Esophagus muscularis mucosa (tissue), 4 donors: Measurements from ENCODE around the gene TACSTD2. TPM values are rescaled to one million over a fixed set of nuclear protein-coding genes. Genes with fewer than 3 reads are reported as not detected.
A peak's percentile ranks its signal among the peaks of the same experiment; 100 is the strongest.

ENCODE experiments used
- DNase-seq: peaks from one replicate; pipeline ENCODE4 v3.0.0-alpha.2; 2017; ENCODE audit errors: extremely low spot score
- H3K27ac ChIP-seq, 4 donors: fragments of 200-600 bp; sonication (generic); replicated peaks in 1 of 4; 1 replicate in 3 of 4; 2 replicates in 1 of 4; pipeline ENCODE4 v1.5.1; 2016 to 2019; ENCODE audit warnings: mild to moderate bottlenecking in 1 of 4
- H3K27me3 ChIP-seq, 4 donors: fragments of 200-600 bp; sonication (generic); one replicate each; pipeline versions ENCODE4 v1.5.1 to v1.6.0; 2016 to 2019
- H3K36me3 ChIP-seq, 4 donors: fragments of 200-600 bp; sonication (generic); one replicate each; pipeline ENCODE4 v1.5.1; 2016 to 2019
- H3K4me1 ChIP-seq, 4 donors: fragments of 200-600 bp; sonication (generic); one replicate each; pipeline ENCODE4 v1.5.1; 2016 to 2019
- H3K4me3 ChIP-seq, 4 donors: fragments of 200-600 bp; sonication (generic); 1 replicate in 2 of 4; 2 replicates in 2 of 4; pipeline ENCODE4 v1.5.1; 2016 to 2019; ENCODE audit warnings: mild to moderate bottlenecking in 4 of 4, moderate library complexity in 1 of 4
- H3K9me3 ChIP-seq, 4 donors: fragments of 200-600 bp; sonication (generic); 1 replicate in 3 of 4; 2 replicates in 1 of 4; pipeline ENCODE4 v1.5.1; 2016 to 2019
- EP300 ChIP-seq: sonication (generic); formaldehyde crosslinking; IDR thresholded peaks from one replicate; pipeline ENCODE4 v1.6.1; 2017; ENCODE audit warnings: antibody characterized with exemption
- POLR2A ChIP-seq: fragments of 450-650 bp; IDR thresholded peaks from one replicate; pipeline ENCODE4 v1.6.1; 2017; ENCODE audit warnings: antibody characterized with exemption, moderate library complexity, mild to moderate bottlenecking, low read depth
- POLR2AphosphoS5 ChIP-seq, 2 donors: sonication (generic); formaldehyde crosslinking; IDR thresholded peaks; one replicate each; pipeline ENCODE4 v1.6.1; 2017; ENCODE audit warnings: antibody characterized with exemption in 2 of 2
- WGBS: methylation state at CpG from one replicate; pipeline ENCODE4 v1.1.5; 2018; 5-methylcytosine and 5-hydroxymethylcytosine counted together
- intact Hi-C: fragments of 100-400 bp; cut with DNase I; formaldehyde crosslinking; loops from one replicate; pipeline ENCODE4 v1.15.1; 2023
- total RNA-seq, 4 donors: library from RNA; depleted of rRNA; stranded (reverse); fragments of >200 nt; gene quantifications; one replicate each; pipeline versions ENCODE4 v1.1.0 to v1.2.1, GENCODE V29; 2016
- TF ChIP-seq, protein P1 (sequence below), 3 experiments: fragments of 200-600 bp in 2 of 3; fragments of 450-650 bp in 1 of 3; sonication (generic) in 2 of 3; IDR thresholded peaks; one replicate each; pipeline ENCODE4 v1.5.1; 2017 to 2019; ENCODE audit warnings: antibody characterized with exemption in 3 of 3, mild to moderate bottlenecking in 2 of 3, moderate library complexity in 1 of 3

The TACSTD2 gene
- total RNA-seq, 4 donors from 2014 or later: 1.8 to 3.4 (median 2.3) TPM

DNA sequence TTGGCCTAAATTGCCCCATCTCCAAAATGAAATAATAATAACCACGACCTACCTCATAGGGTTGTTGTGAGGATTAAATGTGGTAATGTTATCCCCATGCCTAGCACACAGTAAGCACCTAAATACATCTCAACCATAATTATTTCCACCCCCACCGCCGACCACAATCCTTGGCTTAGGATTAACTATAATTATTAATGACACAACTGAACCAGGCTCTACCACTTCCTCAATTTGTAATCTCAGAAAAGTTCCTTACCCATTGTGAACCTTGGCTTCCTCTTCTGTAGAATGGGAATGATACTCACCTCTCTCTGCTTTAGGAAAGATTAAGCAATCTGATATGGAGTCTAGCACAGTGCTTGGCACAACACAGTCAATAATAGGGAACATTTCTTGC is 44.3 kb upstream of the TACSTD2 start:
- Histone ChIP-seq H3K9me3 (no peaks in the 10 kb centered on the region), H3K27me3 (no peaks in the 10 kb centered on the region), H3K4me3 (no peak overlapping the region), H3K4me1 (peaks cover 13 to 29% (median 17%) of the 10 kb centered on the region in 4 donors), H3K27ac (no peak overlapping the region), H3K36me3 (no peaks in the 10 kb centered on the region)
- no peak for DNase-seq
- WGBS: 75% methylated on average over 3 of the region's 3 CpGs
- TF ChIP-seq POLR2AphosphoS5 (IDR thresholded peaks at IDR 0.05) (no peak), EP300 (no peak), POLR2A (no peak)
- TF ChIP-seq, protein P1, sequence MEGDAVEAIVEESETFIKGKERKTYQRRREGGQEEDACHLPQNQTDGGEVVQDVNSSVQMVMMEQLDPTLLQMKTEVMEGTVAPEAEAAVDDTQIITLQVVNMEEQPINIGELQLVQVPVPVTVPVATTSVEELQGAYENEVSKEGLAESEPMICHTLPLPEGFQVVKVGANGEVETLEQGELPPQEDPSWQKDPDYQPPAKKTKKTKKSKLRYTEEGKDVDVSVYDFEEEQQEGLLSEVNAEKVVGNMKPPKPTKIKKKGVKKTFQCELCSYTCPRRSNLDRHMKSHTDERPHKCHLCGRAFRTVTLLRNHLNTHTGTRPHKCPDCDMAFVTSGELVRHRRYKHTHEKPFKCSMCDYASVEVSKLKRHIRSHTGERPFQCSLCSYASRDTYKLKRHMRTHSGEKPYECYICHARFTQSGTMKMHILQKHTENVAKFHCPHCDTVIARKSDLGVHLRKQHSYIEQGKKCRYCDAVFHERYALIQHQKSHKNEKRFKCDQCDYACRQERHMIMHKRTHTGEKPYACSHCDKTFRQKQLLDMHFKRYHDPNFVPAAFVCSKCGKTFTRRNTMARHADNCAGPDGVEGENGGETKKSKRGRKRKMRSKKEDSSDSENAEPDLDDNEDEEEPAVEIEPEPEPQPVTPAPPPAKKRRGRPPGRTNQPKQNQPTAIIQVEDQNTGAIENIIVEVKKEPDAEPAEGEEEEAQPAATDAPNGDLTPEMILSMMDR (IDR thresholded peaks at IDR 0.05): no peak
- intact Hi-C loops: no loop called here

DNA sequence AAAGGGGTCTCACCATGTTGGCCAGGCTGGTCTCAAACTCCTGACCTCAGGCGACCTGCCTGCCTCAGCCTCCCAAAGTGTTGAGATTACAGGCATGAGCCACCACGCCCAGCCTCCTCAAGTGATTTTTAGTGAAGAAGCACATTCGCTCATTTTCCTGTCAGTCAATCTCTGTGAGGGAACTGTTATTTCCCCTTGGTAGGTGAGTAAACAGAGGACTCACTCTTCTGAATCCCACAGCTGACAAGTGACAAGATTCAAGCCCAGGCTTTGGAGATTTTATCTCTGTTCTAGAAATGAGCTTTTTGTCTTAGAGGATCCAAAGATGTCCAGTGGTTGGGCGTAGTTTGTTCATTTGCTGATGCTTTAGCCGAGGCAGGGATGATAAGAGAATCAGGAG is 43.9 kb upstream of the TACSTD2 start:
- H3K9me3 ChIP-seq: no peaks in the 10 kb centered on the region
- H3K27ac ChIP-seq: no peak overlapping the region
- intact Hi-C loops: no loop called here
- H3K36me3 ChIP-seq: no peaks in the 10 kb centered on the region
- 82% methylated on average over 5 of the region's 5 CpGs for WGBS
- no peaks in the 10 kb centered on the region for H3K27me3 ChIP-seq
- no peak overlapping the region for H3K4me3 ChIP-seq
- no peak for DNase-seq
- no peak for TF ChIP-seq EP300
- TF ChIP-seq POLR2A: no peak
- no peak for TF ChIP-seq POLR2AphosphoS5 (IDR thresholded peaks at IDR 0.05)
- TF ChIP-seq, protein P1 (IDR thresholded peaks at IDR 0.05): no peak
- H3K4me1 ChIP-seq: peaks cover 13 to 29% (median 17%) of the 10 kb centered on the region in 4 donors

DNA sequence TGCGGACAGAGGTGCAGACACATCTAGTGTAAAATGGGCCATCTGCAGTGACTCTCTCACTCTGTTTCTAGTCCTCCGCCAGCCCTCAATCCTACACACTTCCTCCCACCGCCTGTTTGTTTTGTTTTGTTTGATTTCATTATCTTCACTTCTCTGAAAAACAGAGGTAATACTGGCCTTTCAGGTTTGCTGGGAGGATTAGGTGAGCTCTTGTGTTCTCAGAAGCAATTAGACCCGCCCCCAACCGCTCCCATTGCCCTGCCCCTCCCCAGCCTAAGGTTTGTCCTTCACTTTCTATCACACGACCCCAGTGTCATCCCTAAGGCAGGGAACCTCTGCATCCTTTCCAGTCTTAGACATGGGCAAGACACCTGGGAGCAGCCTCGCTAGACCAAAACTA is 43.2 kb upstream of the TACSTD2 start:
- Histone ChIP-seq H3K27me3 (no peaks in the 10 kb centered on the region), H3K4me1 (peaks cover 13 to 29% (median 17%) of the 10 kb centered on the region in 4 donors), H3K4me3 (no peak overlapping the region), H3K27ac (no peak overlapping the region), H3K9me3 (no peaks in the 10 kb centered on the region), H3K36me3 (no peaks in the 10 kb centered on the region)
- WGBS: 84% methylated on average over 7 of the region's 7 CpGs
- intact Hi-C loops: no loop called here
- no peak for DNase-seq
- TF ChIP-seq, protein P1 (IDR thresholded peaks at IDR 0.05): no peak

DNA sequence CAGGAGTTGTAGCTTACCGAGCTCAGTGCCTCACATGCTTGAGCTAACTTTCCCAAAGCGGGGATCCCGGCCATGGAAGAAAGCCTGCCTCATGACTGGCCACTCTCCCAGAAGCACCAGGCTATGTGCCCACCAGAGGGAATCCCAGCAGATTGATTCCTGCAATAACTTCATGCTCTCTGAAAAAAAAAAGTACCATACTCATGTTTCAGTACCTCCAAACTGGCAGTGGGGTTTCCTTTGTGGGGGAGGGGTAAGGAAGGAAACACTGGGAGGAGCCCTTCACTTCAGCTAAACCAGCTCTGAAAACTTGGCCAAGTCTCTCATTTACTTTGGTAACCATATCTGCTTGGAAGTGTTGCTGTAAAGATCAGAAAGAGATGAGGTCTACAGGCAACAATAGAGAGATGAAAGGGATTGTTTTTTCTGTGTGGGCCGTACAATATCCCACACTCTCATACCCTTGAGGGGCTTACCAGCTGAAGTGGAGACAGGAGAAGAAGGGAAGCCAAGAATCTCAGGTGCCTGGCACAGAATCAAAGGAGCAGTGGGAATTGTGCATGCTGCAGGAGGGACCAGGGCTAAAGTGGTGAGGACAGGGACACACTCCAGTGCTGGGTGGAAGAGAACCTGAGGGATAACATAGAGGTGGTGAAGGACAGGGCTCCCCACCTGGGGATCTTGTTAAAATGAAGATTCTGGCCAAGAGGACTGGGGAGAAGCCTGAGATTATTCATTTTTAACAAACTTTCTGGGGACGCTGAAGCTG is 42.4 kb upstream of the TACSTD2 start:
- no peak for DNase-seq
- TF ChIP-seq, protein P1 (IDR thresholded peaks at IDR 0.05): no peak
- no peak for TF ChIP-seq POLR2A
- peak overlapping the region in 2 of 4 donors; percentile 1 to 42 for H3K27ac ChIP-seq
- H3K9me3 ChIP-seq: no peaks in the 10 kb centered on the region
- no peak overlapping the region for H3K4me3 ChIP-seq
- no peaks in the 10 kb centered on the region for H3K27me3 ChIP-seq
- 86% methylated on average over 3 of the region's 5 CpGs for whole genome bisulfite sequencing
- no peaks in the 10 kb centered on the region for H3K36me3 ChIP-seq
- intact Hi-C loops: no loop called here
- peaks cover 13 to 29% (median 17%) of the 10 kb centered on the region in 4 donors for H3K4me1 ChIP-seq

DNA sequence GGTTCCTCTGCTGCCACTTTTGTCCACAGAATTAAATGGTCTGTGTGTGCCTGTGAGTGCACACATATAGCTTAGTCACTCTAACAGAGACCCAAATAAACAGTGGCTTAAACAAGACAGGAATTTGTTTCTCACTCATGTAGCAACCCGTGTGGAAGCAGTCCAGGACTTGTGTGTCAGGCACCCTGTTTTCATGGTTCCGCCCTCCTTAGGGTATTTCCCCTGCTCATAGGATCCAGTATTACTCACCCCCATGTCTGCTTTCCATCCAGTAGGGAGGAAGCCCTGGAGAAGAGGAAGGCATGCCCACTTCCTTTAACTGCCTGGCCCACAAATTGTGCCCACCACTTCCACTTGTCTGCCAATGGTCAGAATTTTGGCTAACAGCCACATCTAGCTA is 41.3 kb upstream of the TACSTD2 start:
- H3K4me3 ChIP-seq: no peak overlapping the region

More for the DNA sequence above, 41.3 kb upstream of the TACSTD2 start:
- Histone ChIP-seq H3K4me1 (peaks cover 13 to 29% (median 17%) of the 10 kb centered on the region in 4 donors), H3K9me3 (no peaks in the 10 kb centered on the region), H3K27me3 (no peaks in the 10 kb centered on the region), H3K36me3 (no peaks in the 10 kb centered on the region), H3K27ac (peak overlapping the region in 2 of 4 donors; percentile 36 to 42)
- intact Hi-C loops: no loop called here
- 24% methylated on average over 2 of the region's 2 CpGs for WGBS
- no peak for DNase-seq
- TF ChIP-seq EP300 (no peak), POLR2A (no peak), POLR2AphosphoS5 (IDR thresholded peaks at IDR 0.05) (peak; percentile 20 to 23)
- TF ChIP-seq, protein P1 (IDR thresholded peaks at IDR 0.05): no peak
